Stimulated activated CD4-positive, alpha-beta T cell treated with anti-CD3 and anti-CD28 coated beads, Interleukin-4, amount 100 ng/mL, for 48 hours (primary cell): ENCODE measurements around the gene ARMC5.
"Not testable (repeated sequence)": the region's sequence is repeated elsewhere in the genome, so short reads cannot be mapped to it uniquely, and the experiment has no call there.

ENCODE experiments used
- DNase-seq, 2 donors: peaks; one replicate each; pipeline ENCODE4 v3.0.0-alpha.2; 2020; ENCODE audit warnings: low read depth in 2 of 2

Gene ARMC5

GRCh38 chr16:31435341-31436220, 23.7 kb upstream of the ARMC5 start:
- no peak for DNase-seq

- DNase-seq, result no peak
These were observed 22.9 kb upstream of the ARMC5 start for GRCh38 chr16:31436221-31437045.

GRCh38 chr16:31438414-31438813, 20.9 kb upstream of the ARMC5 start:
- no peak for DNase-seq

GRCh38 chr16:31439023-31439422, 20.3 kb upstream of the ARMC5 start:
- not testable (repeated sequence) for DNase-seq

- no peak for DNase-seq
These were observed 19.8 kb upstream of the ARMC5 start for GRCh38 chr16:31439519-31439918.

GRCh38 chr16:31440516-31441184, 18.7 kb upstream of the ARMC5 start:
- DNase-seq, result no peak

- no peak for DNase-seq
These were observed 17.3 kb upstream of the ARMC5 start for GRCh38 chr16:31441956-31442355.

- not testable (repeated sequence) for DNase-seq
These were observed 13.4 kb upstream of the ARMC5 start for GRCh38 chr16:31445931-31446330.

GRCh38 chr16:31451201-31451600, 8.1 kb upstream of the ARMC5 start:
- DNase-seq, result no peak

- DNase-seq, result no peak
These were observed 7.5 kb upstream of the ARMC5 start for GRCh38 chr16:31451681-31452351.

- DNase-seq, result no peak
These were observed 6.6 kb upstream of the ARMC5 start for GRCh38 chr16:31452631-31453106.

GRCh38 chr16:31453255-31454204, 5.8 kb upstream of the ARMC5 start:
- DNase-seq, result no peak

GRCh38 chr16:31455601-31456314, 3.5 kb upstream of the ARMC5 start:
- peak in 1 of 2 donors; percentile 30 for DNase-seq

GRCh38 chr16:31456988-31457360, 2.3 kb upstream of the ARMC5 start:
- DNase-seq, result no peak

- DNase-seq, result peak in 1 of 2 donors; percentile 33
These were observed 1.0 kb upstream of the ARMC5 start for GRCh38 chr16:31458073-31458843.

GRCh38 chr16:31459687-31460581, 633 bp downstream of the ARMC5 start:
- peak; percentile 100 for DNase-seq

- no peak for DNase-seq
These were observed 1.3 kb downstream of the ARMC5 start for GRCh38 chr16:31460582-31461002.
